Hepatocyte (in vitro differentiated cells): ENCODE results near the gene NPAS3. TPM values are rescaled to one million over a fixed set of nuclear protein-coding genes. Genes with fewer than 3 reads are reported as not detected.

Source experiments
- DNase-seq: peaks from one replicate; pipeline ENCODE4 v3.0.0-alpha.2; 2016; ENCODE audit warnings: low spot score
- H2AFZ ChIP-seq: fragments of 200-600 bp; sonication (generic); 2 replicates; pipeline ENCODE4 v1.6.0; 2016; ENCODE audit warnings: antibody characterized with exemption, mild to moderate bottlenecking
- H3K27ac ChIP-seq: fragments of 200-600 bp; sonication (generic); 2 replicates; pipeline ENCODE4 v1.5.1; 2016; ENCODE audit warnings: mild to moderate bottlenecking
- H3K27me3 ChIP-seq: fragments of 200-600 bp; sonication (generic); 2 replicates; pipeline ENCODE4 v1.6.1; 2016
- H3K36me3 ChIP-seq: fragments of 200-600 bp; sonication (generic); replicated peaks from 2 replicates; pipeline ENCODE4 v1.5.1; 2016; ENCODE audit warnings: low read depth; ENCODE audit not compliant: insufficient read depth
- H3K4me1 ChIP-seq: fragments of 200-600 bp; sonication (generic); 2 replicates; pipeline ENCODE4 v1.5.1; 2016; ENCODE audit warnings: mild to moderate bottlenecking, moderate library complexity; ENCODE audit not compliant: insufficient read depth
- H3K4me2 ChIP-seq: fragments of 200-600 bp; sonication (generic); 2 replicates; pipeline ENCODE4 v1.6.0; 2016
- H3K4me3 ChIP-seq: fragments of 200-600 bp; sonication (generic); 2 replicates; pipeline ENCODE4 v1.5.1; 2016; ENCODE audit warnings: mild to moderate bottlenecking
- H3K79me2 ChIP-seq: fragments of 200-600 bp; sonication (generic); 2 replicates; pipeline ENCODE4 v1.6.0; 2017; ENCODE audit warnings: mild to moderate bottlenecking
- H3K9me2 ChIP-seq: fragments of 200-600 bp; sonication (generic); replicated peaks from 2 replicates; pipeline ENCODE4 v1.6.0; 2017; ENCODE audit warnings: mild to moderate bottlenecking; ENCODE audit not compliant: insufficient read depth
- H3K9me3 ChIP-seq: fragments of 200-600 bp; sonication (generic); 2 replicates; pipeline ENCODE4 v1.5.1; 2016; ENCODE audit warnings: low read depth, mild to moderate bottlenecking
- H4K20me1 ChIP-seq: fragments of 200-600 bp; sonication (generic); 2 replicates; pipeline ENCODE4 v1.6.0; 2016; ENCODE audit warnings: mild to moderate bottlenecking; ENCODE audit not compliant: insufficient read depth, poor library complexity, severe bottlenecking
- EZH2 ChIP-seq: fragments of 200-600 bp; sonication (generic); IDR thresholded peaks from 2 replicates; pipeline ENCODE4 v1.6.1; 2016; ENCODE audit warnings: antibody characterized with exemption, mild to moderate bottlenecking, borderline replicate concordance
- EZH2phosphoT487 ChIP-seq: fragments of 200-600 bp; sonication (generic); IDR thresholded peaks from one replicate; pipeline ENCODE4 v1.6.1; 2018; ENCODE audit warnings: antibody characterized with exemption, mild to moderate bottlenecking, low read depth, moderate library complexity; ENCODE audit not compliant: unreplicated experiment, severe bottlenecking
- WGBS: methylation state at CpG from one replicate; pipeline ENCODE4 v1.1.6; 2016; ENCODE audit warnings: low lambda C conversion rate; ENCODE audit errors: missing lambda C conversion rate; 5-methylcytosine and 5-hydroxymethylcytosine counted together
- polyA plus RNA-seq: library from polyadenylated mRNA; unstranded; fragments of >200 nt; fragmentation: Nextera tagmentation; extraction: Ambion mirVana; gene quantifications from 2 replicates; pipeline ENCODE4 v1.2.1, GENCODE V29; 2016
- total RNA-seq: library from RNA; depleted of rRNA; stranded (reverse); fragments of >200 nt; gene quantifications from 2 replicates; pipeline ENCODE4 v1.2.3, GENCODE V29; 2014
- TF ChIP-seq, protein P1 (sequence below): fragments of 200-600 bp; sonication (generic); IDR thresholded peaks from 2 replicates; pipeline ENCODE4 v1.5.1; 2016; ENCODE audit warnings: antibody characterized with exemption, mild to moderate bottlenecking; ENCODE audit not compliant: poor library complexity

The NPAS3 gene
- total and polyA plus RNA-seq, 2 experiments from 2014 or later, result 0.11 to 1.1 TPM

DNA sequence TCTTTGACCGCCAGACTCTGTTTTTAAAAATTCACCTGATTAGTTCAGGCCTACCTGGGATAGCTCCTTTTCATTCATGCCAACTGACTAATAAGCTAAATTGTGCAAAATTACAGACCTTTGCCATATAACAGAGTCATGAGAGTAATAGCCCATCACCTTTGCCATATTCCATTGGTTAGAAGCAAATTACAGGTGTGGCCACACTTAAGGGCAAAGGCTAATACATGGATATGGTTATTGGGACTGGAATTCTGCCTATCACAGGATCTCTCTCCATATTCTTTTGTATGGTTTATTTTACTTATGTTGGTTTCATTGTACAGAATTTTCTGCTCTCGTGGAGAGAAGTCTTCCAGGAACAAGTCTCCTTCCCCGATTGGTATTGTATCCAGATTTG, 897.0 kb downstream of the NPAS3 start:
- Histone ChIP-seq H3K9me2 (no peaks in the 10 kb centered on the region), H3K79me2 (no peaks in the 10 kb centered on the region), H3K27me3 (no peaks in the 10 kb centered on the region), H4K20me1 (no peaks in the 10 kb centered on the region), H3K4me1 (no peaks in the 10 kb centered on the region), H3K4me3 (no peak overlapping the region), H2AFZ (no peak overlapping the region), H3K9me3 (no peaks in the 10 kb centered on the region), H3K36me3 (no peaks in the 10 kb centered on the region), H3K27ac (no peak overlapping the region), H3K4me2 (no peak overlapping the region)
- DNase-seq, result no peak
- 86% methylated on average over 3 of the region's 3 CpGs for WGBS
- TF ChIP-seq, protein P1, sequence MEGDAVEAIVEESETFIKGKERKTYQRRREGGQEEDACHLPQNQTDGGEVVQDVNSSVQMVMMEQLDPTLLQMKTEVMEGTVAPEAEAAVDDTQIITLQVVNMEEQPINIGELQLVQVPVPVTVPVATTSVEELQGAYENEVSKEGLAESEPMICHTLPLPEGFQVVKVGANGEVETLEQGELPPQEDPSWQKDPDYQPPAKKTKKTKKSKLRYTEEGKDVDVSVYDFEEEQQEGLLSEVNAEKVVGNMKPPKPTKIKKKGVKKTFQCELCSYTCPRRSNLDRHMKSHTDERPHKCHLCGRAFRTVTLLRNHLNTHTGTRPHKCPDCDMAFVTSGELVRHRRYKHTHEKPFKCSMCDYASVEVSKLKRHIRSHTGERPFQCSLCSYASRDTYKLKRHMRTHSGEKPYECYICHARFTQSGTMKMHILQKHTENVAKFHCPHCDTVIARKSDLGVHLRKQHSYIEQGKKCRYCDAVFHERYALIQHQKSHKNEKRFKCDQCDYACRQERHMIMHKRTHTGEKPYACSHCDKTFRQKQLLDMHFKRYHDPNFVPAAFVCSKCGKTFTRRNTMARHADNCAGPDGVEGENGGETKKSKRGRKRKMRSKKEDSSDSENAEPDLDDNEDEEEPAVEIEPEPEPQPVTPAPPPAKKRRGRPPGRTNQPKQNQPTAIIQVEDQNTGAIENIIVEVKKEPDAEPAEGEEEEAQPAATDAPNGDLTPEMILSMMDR, result no peak
- TF ChIP-seq EZH2, result no peak
- TF ChIP-seq EZH2phosphoT487, result no peak

DNA sequence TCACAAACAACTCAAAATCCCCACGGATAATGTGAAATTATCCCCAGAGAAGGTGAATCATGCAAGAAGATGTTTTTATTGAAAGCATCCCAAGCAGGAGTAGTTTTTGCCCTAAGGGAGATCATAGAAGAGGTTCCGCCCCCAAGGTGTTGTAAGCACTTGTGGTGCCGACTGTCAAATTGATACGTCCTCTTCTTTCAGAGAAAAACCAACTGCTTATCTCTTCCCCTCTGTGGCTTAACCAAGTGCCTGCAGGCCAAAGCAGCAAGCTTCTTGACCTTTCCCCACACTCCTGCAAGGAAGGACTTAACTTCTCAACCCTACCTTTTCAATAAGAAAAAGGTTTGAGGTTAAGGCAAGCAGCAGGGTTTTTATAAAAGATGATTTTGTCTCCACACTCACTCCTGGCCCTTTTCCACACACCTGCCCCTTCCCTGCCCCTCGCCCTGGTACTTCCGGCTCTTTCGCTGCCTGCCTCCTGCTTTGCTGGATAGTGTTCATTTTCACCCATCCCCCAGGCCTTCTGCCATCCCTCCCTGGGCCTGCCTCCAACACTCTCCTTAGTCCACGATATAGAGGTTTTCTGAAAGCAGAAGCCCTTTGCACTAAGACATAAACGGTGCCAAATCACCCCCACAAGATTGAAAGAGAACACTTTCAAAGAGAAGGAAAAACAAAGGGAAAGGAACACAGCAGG, 897.7 kb downstream of the NPAS3 start:
- Histone ChIP-seq H3K36me3 (no peaks in the 10 kb centered on the region), H3K27me3 (no peaks in the 10 kb centered on the region), H2AFZ (no peak overlapping the region), H3K79me2 (no peaks in the 10 kb centered on the region), H3K4me3 (no peak overlapping the region), H3K9me2 (no peaks in the 10 kb centered on the region), H3K27ac (no peak overlapping the region), H4K20me1 (no peaks in the 10 kb centered on the region), H3K9me3 (no peaks in the 10 kb centered on the region), H3K4me1 (no peaks in the 10 kb centered on the region), H3K4me2 (no peak overlapping the region)
- no peak for DNase-seq
- WGBS, result 69% methylated on average over 9 of the region's 9 CpGs
- TF ChIP-seq, protein P1, result no peak
- TF ChIP-seq EZH2phosphoT487 (no peak), EZH2 (no peak)

DNA sequence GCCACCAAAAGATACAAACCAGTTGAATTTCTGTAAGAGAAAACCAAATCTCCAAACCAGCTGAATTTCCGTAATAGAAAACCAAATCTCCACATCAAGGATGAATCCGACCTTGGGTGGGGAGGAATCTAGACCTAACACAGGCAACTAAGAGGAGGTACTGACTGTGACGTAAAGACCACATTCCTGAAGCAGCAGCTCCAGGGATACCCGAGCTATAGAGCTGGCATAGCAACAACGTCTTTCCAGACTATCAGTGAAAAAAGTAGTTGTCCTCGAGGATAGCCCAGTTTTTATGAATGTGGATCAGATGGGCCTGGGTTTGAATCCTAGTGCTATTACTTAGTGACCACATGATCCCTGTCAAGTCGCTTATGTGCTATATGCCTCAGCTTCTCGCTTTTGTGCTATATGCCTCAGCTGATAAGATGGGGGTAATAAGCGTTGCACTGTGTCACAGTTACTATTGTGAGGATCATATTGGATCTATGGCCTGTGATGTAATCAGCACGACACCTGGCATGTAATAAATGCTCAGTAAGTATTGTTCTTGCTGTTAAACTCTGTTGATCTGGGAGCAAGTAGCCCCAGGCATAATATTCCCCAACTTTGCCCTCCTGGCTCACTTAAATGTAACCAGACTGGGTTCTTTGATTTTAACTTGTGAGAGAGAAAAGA, 898.4 kb downstream of the NPAS3 start:
- H3K9me3 ChIP-seq, result no peaks in the 10 kb centered on the region
- TF ChIP-seq, protein P1, result no peak
- TF ChIP-seq EZH2, result no peak
- no peak overlapping the region for H3K4me3 ChIP-seq
- no peak for DNase-seq
- no peaks in the 10 kb centered on the region for H3K27me3 ChIP-seq
- no peaks in the 10 kb centered on the region for H3K4me1 ChIP-seq
- no peak overlapping the region for H2AFZ ChIP-seq
- no peaks in the 10 kb centered on the region for H3K79me2 ChIP-seq
- no peak overlapping the region for H3K4me2 ChIP-seq
- H3K36me3 ChIP-seq, result no peaks in the 10 kb centered on the region
- WGBS, result 78% methylated on average over 10 of the region's 10 CpGs
- no peaks in the 10 kb centered on the region for H4K20me1 ChIP-seq
- no peaks in the 10 kb centered on the region for H3K9me2 ChIP-seq
- no peak overlapping the region for H3K27ac ChIP-seq
